PC-3 (cell line): ENCODE measurements around the gene IQCB1.

Experiments used
- CTCF ChIP-seq: fragments of 300-600 bp; sonication (generic); conservative IDR thresholded peaks from 2 replicates; pipeline ENCODE4 v1.5.1; 2017; ENCODE audit warnings: antibody characterized with exemption, low read depth, mild to moderate bottlenecking, low read length
- EZH2 ChIP-seq: fragments of 300-600 bp; sonication (generic); IDR thresholded peaks from one replicate; pipeline ENCODE4 v1.6.1; 2017; ENCODE audit warnings: antibody characterized with exemption, mild to moderate bottlenecking, low read length; ENCODE audit not compliant: unreplicated experiment

DNA sequence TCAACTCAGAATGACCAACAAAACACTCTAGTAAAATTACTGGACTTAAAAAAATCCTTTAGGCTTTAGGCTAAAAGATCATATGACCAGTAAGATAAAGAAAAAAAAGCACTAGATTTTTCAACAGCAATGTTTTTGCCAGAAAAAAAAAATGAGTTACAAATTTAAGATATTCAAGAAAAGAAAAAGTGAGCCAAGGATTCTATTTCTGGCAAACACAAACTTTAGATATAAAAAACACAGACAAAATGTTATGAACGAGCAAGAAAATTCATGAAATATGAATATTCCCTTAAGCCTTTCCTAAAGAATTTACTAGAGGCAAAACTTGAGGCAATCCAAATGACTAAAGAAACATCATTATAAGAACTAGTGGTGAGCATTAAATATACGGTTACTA lies 94.0 kb downstream of the IQCB1 start:
- no peak for TF ChIP-seq CTCF
- no peak for TF ChIP-seq EZH2
